GM23338 (cell line): ENCODE data around the gene FBXO15. TPM values are rescaled to one million over a fixed set of nuclear protein-coding genes. Genes with fewer than 3 reads are reported as not detected.

ENCODE experiments used
- ATAC-seq: fragments of 200-7000 bp; cut with Tn5 transposase; 3 replicates; pipeline ENCODE4 v1.9.1; 2020
- DNase-seq: peaks from one replicate; pipeline ENCODE4 v3.0.0-alpha.2; 2015; ENCODE audit warnings: low spot score
- H2AFZ ChIP-seq: fragments of 200-600 bp; sonication (generic); 2 replicates; pipeline ENCODE4 v1.8.0; 2016; ENCODE audit warnings: antibody characterized with exemption, mild to moderate bottlenecking, moderate library complexity
- H3F3A ChIP-seq: fragments of 200-600 bp; sonication (generic); replicated peaks from 2 replicates; pipeline ENCODE4 v1.8.0; 2017; ENCODE audit warnings: antibody characterized with exemption, mixed run types, low read depth
- H3K27ac ChIP-seq: fragments of 200-600 bp; sonication (generic); 2 replicates; pipeline ENCODE4 v1.6.1; 2016; ENCODE audit warnings: low read depth
- H3K27me3 ChIP-seq: fragments of 200-600 bp; sonication (generic); 2 replicates; pipeline ENCODE4 v1.8.0; 2016; ENCODE audit warnings: mild to moderate bottlenecking, mixed run types, moderate library complexity; ENCODE audit not compliant: insufficient read depth
- H3K36me3 ChIP-seq: fragments of 200-600 bp; sonication (generic); 2 replicates; pipeline ENCODE4 v1.8.0; 2016; ENCODE audit warnings: mild to moderate bottlenecking; ENCODE audit not compliant: insufficient read depth
- H3K4me1 ChIP-seq: fragments of 200-600 bp; sonication (generic); 2 replicates; pipeline ENCODE4 v1.8.0; 2016; ENCODE audit warnings: mild to moderate bottlenecking, moderate library complexity; ENCODE audit not compliant: insufficient read depth
- H3K4me2 ChIP-seq: fragments of 200-600 bp; sonication (generic); 2 replicates; pipeline ENCODE4 v1.7.1; 2017; ENCODE audit warnings: mixed run types
- H3K4me3 ChIP-seq: fragments of 200-600 bp; sonication (generic); 2 replicates; pipeline ENCODE4 v1.6.1; 2016; ENCODE audit warnings: mixed run types
- H3K79me2 ChIP-seq: fragments of 200-600 bp; sonication (generic); replicated peaks from 2 replicates; pipeline ENCODE4 v1.8.0; 2017; ENCODE audit warnings: mild to moderate bottlenecking; ENCODE audit not compliant: insufficient read depth
- H3K9me2 ChIP-seq: fragments of 200-600 bp; sonication (generic); 2 replicates; pipeline ENCODE4 v1.8.0; 2017; ENCODE audit not compliant: insufficient read depth
- H4K20me1 ChIP-seq: fragments of 200-600 bp; sonication (generic); replicated peaks from 2 replicates; pipeline ENCODE4 v1.8.0; 2017; ENCODE audit warnings: mild to moderate bottlenecking; ENCODE audit not compliant: insufficient read depth
- H3K27ac Mint-ChIP-seq: 2 replicates; pipeline ENCODE4 v1.8.0; 2020; ENCODE audit warnings: inconsistent platforms, mild to moderate bottlenecking, moderate library complexity, mixed read lengths
- H3K27me3 Mint-ChIP-seq: 3 replicates; pipeline ENCODE4 v1.8.0; 2022; ENCODE audit warnings: low read depth, mild to moderate bottlenecking, moderate library complexity, mixed read lengths, inconsistent platforms; ENCODE audit not compliant: insufficient read depth, poor library complexity
- H3K36me3 Mint-ChIP-seq: 3 replicates; pipeline ENCODE4 v1.8.0; 2021; ENCODE audit warnings: low read depth, mild to moderate bottlenecking, inconsistent platforms, moderate library complexity, mixed read lengths
- H3K4me1 Mint-ChIP-seq: 3 replicates; pipeline ENCODE4 v1.8.0; 2020; ENCODE audit warnings: mild to moderate bottlenecking, inconsistent platforms, mixed read lengths
- H3K4me3 Mint-ChIP-seq: 3 replicates; pipeline ENCODE4 v1.8.0; 2021; ENCODE audit warnings: moderate library complexity, mild to moderate bottlenecking, inconsistent platforms, mixed read lengths
- H3K9me3 Mint-ChIP-seq: 3 replicates; pipeline ENCODE4 v1.8.0; 2020; ENCODE audit warnings: moderate library complexity, mild to moderate bottlenecking, inconsistent platforms, mixed read lengths
- EZH2 ChIP-seq: fragments of 200-600 bp; sonication (generic); IDR thresholded peaks from one replicate; pipeline ENCODE4 v1.8.0; 2017; ENCODE audit warnings: antibody characterized with exemption, mild to moderate bottlenecking, low read depth; ENCODE audit not compliant: unreplicated experiment
- REST ChIP-seq: IDR thresholded peaks from one replicate; pipeline ENCODE4 v1.6.1; 2018; ENCODE audit warnings: antibody characterized with exemption; ENCODE audit not compliant: unreplicated experiment
- STAT1 ChIP-seq: IDR thresholded peaks from one replicate; pipeline ENCODE4 v1.6.1; 2016; ENCODE audit warnings: antibody characterized with exemption; ENCODE audit not compliant: unreplicated experiment
- ZNF331 ChIP-seq: fragments of 250-450 bp; sonication (Bioruptor Pico); IDR thresholded peaks from 2 replicates; pipeline ENCODE4 v1.5.0; 2020; ENCODE audit warnings: low read depth, mild to moderate bottlenecking, moderate library complexity
- ZNF462 ChIP-seq: fragments of 250-450 bp; sonication (Bioruptor Pico); IDR thresholded peaks from 2 replicates; pipeline ENCODE4 v1.5.0; 2020; ENCODE audit warnings: mild to moderate bottlenecking, moderate library complexity
- polyA plus RNA-seq: library from polyadenylated mRNA; unstranded; fragments of >200 nt; fragmentation: Nextera tagmentation; extraction: Ambion mirVana; gene quantifications from 2 replicates; pipeline ENCODE4 v1.2.1, GENCODE V29; 2016
- total RNA-seq: library from RNA; depleted of rRNA; stranded (reverse); fragments of >200 nt; shearing (Covaris generic); gene quantifications from 2 replicates; pipeline ENCODE4 v1.2.3, GENCODE V29; 2014

The FBXO15 gene
- total and polyA plus RNA-seq, 2 experiments from 2014 or later: 0.21 to 0.53 TPM

GRCh38 chr18:74147491-74147778 is 199 bp downstream of the FBXO15 start (continued):
- TF ChIP-seq ZNF462 (CRISPR knock-in tag) (no peak), EZH2 (no peak), ZNF331 (CRISPR knock-in tag) (no peak)

- H3K27me3 Mint-ChIP-seq: peaks cover 17% of the 10 kb centered on the region
- no peaks in the 10 kb centered on the region for H4K20me1 ChIP-seq
- H3K36me3 ChIP-seq: no peaks in the 10 kb centered on the region
- peaks cover 6% of the 10 kb centered on the region; the same call in 2 of the 3 replicates for H3K36me3 Mint-ChIP-seq
- H3K9me3 Mint-ChIP-seq: peaks cover 3% of the 10 kb centered on the region; the same call in 1 of the 3 replicates
- H3K27ac Mint-ChIP-seq: no peak overlapping the region
- H3K27ac ChIP-seq: no peak overlapping the region
- no peaks in the 10 kb centered on the region for H3F3A ChIP-seq
- H3K4me2 ChIP-seq: peak overlapping the region; percentile 88
- H3K4me3 ChIP-seq: peak overlapping the region; percentile 82
- peaks cover 12% of the 10 kb centered on the region for H3K4me1 ChIP-seq
- ATAC-seq (no peak), DNase-seq (no peak)
- H2AFZ ChIP-seq: peak overlapping the region; percentile 94
- peaks cover 9% of the 10 kb centered on the region; the same call in 1 of the 2 replicates for H3K27me3 ChIP-seq
- H3K79me2 ChIP-seq: peaks cover 33% of the 10 kb centered on the region
- H3K4me1 Mint-ChIP-seq: peaks cover 25% of the 10 kb centered on the region
- H3K4me3 Mint-ChIP-seq: peak overlapping the region; percentile 99
- H3K9me2 ChIP-seq: no peaks in the 10 kb centered on the region
- TF ChIP-seq ZNF462 (CRISPR knock-in tag): no peak
- no peak for TF ChIP-seq STAT1
- no peak for TF ChIP-seq REST
Observed at GRCh38 chr18:74146756-74147155, 878 bp downstream of the FBXO15 start.
